Tibial artery (tissue), 4 donors: Measurements from ENCODE around the gene SMC3.

Experiments
- DNase-seq, 2 donors: peaks; one replicate each; pipeline ENCODE4 v3.0.0-alpha.2; 2019
- H3K27ac ChIP-seq, 2 donors: fragments of 200-600 bp; sonication (generic) in 1 of 2; 1 replicate in 1 of 2; 2 replicates in 1 of 2; pipeline ENCODE4 v1.5.1; 2018 to 2019; ENCODE audit warnings: mild to moderate bottlenecking in 1 of 2
- H3K27me3 ChIP-seq, 2 donors: fragments of 200-600 bp; sonication (generic) in 1 of 2; one replicate each; pipeline versions ENCODE4 v1.5.1 to v1.6.0; 2016 to 2019
- H3K36me3 ChIP-seq, 3 donors: fragments of 200-600 bp; sonication (generic) in 2 of 3; one replicate each; pipeline ENCODE4 v1.5.1; 2016 to 2019; ENCODE audit warnings: mild to moderate bottlenecking in 2 of 3
- H3K4me1 ChIP-seq, 4 donors: fragments of 200-600 bp; sonication (generic) in 2 of 4; 1 replicate in 3 of 4; 2 replicates in 1 of 4; pipeline ENCODE4 v1.5.1; 2016 to 2019
- H3K4me3 ChIP-seq, 2 donors: fragments of 200-600 bp; sonication (generic) in 1 of 2; 1 replicate in 1 of 2; 2 replicates in 1 of 2; pipeline ENCODE4 v1.5.1; 2018 to 2019; ENCODE audit warnings: mild to moderate bottlenecking in 2 of 2
- H3K9me3 ChIP-seq, 3 donors: fragments of 200-600 bp; sonication (generic) in 1 of 3; one replicate each; pipeline ENCODE4 v1.5.1; 2016 to 2019
- intact Hi-C: fragments of 100-400 bp; cut with DNase I; formaldehyde crosslinking; loops from one replicate; pipeline ENCODE4 v1.15.0; 2023; ENCODE audit warnings: low total_unique reads
- TF ChIP-seq, protein P1 (sequence below), 2 experiments: fragments of 200-600 bp in 1 of 2; fragments of 450-650 bp in 1 of 2; IDR thresholded peaks; one replicate each; pipeline ENCODE4 v1.5.1; 2017 to 2019; ENCODE audit warnings: antibody characterized with exemption in 2 of 2, mild to moderate bottlenecking in 1 of 2, moderate library complexity in 1 of 2

SMC3 gene

GRCh38 chr10:110571093-110571743 is 3.7 kb downstream of the SMC3 start:
- Histone ChIP-seq H3K36me3 (peaks cover 0 to 8% (median 0%) of the 10 kb centered on the region in 3 donors), H3K4me1 (peaks cover 0 to 60% (median 28%) of the 10 kb centered on the region in 4 donors), H3K9me3 (no peaks in the 10 kb centered on the region), H3K4me3 (no peak overlapping the region), H3K27me3 (no peaks in the 10 kb centered on the region), H3K27ac (no peak overlapping the region)
- intact Hi-C loops: no loop called here
- no peak for DNase-seq
- TF ChIP-seq, protein P1, sequence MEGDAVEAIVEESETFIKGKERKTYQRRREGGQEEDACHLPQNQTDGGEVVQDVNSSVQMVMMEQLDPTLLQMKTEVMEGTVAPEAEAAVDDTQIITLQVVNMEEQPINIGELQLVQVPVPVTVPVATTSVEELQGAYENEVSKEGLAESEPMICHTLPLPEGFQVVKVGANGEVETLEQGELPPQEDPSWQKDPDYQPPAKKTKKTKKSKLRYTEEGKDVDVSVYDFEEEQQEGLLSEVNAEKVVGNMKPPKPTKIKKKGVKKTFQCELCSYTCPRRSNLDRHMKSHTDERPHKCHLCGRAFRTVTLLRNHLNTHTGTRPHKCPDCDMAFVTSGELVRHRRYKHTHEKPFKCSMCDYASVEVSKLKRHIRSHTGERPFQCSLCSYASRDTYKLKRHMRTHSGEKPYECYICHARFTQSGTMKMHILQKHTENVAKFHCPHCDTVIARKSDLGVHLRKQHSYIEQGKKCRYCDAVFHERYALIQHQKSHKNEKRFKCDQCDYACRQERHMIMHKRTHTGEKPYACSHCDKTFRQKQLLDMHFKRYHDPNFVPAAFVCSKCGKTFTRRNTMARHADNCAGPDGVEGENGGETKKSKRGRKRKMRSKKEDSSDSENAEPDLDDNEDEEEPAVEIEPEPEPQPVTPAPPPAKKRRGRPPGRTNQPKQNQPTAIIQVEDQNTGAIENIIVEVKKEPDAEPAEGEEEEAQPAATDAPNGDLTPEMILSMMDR (IDR thresholded peaks at IDR 0.05): no peak

DNA sequence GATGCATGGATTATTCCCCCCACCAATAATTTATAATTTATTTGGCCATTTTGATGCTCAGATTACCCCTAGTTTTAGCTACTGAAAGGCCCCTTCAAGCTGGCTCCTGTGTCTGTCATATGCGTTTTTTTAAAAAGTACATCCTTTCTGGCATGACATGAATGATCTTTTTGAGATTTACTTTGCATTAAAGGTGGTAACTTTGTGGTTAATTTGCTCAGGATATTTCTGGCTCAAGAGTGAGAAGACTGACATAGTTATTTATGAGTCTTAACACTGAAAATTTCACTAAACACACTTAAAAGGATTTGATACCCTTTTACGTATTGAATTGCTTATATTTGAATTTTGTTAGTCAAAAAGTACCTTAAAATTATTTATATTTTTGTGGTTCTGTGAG is 5.4 kb downstream of the SMC3 start:
- no peak overlapping the region for H3K27ac ChIP-seq
- no peaks in the 10 kb centered on the region for H3K27me3 ChIP-seq
- intact Hi-C loops: no loop called here
- no peak for DNase-seq
- peaks cover 2 to 14% (median 6%) of the 10 kb centered on the region in 3 donors for H3K36me3 ChIP-seq
- peaks cover 0 to 61% (median 24%) of the 10 kb centered on the region in 4 donors for H3K4me1 ChIP-seq
- H3K4me3 ChIP-seq: no peak overlapping the region
- TF ChIP-seq, protein P1 (IDR thresholded peaks at IDR 0.05): no peak
- no peaks in the 10 kb centered on the region for H3K9me3 ChIP-seq

- TF ChIP-seq, protein P1 (IDR thresholded peaks at IDR 0.05): no peak
- no peak for DNase-seq
- Histone ChIP-seq H3K4me1 (peaks cover 0 to 52% (median 15%) of the 10 kb centered on the region in 4 donors), H3K9me3 (no peaks in the 10 kb centered on the region), H3K36me3 (peaks cover 13 to 29% (median 18%) of the 10 kb centered on the region in 3 donors), H3K27me3 (no peaks in the 10 kb centered on the region), H3K27ac (no peak overlapping the region), H3K4me3 (no peak overlapping the region)
- intact Hi-C loops: no loop called here
Measured at GRCh38 chr10:110574420-110574819, 6.9 kb downstream of the SMC3 start.

GRCh38 chr10:110576220-110576619 is 8.7 kb downstream of the SMC3 start:
- Histone ChIP-seq H3K27ac (no peak overlapping the region), H3K36me3 (peaks cover 22 to 47% (median 32%) of the 10 kb centered on the region in 3 donors), H3K27me3 (no peaks in the 10 kb centered on the region), H3K4me3 (no peak overlapping the region), H3K4me1 (peaks cover 0 to 34% (median 6%) of the 10 kb centered on the region in 4 donors), H3K9me3 (no peaks in the 10 kb centered on the region)
- intact Hi-C loops: no loop called here
- TF ChIP-seq, protein P1 (IDR thresholded peaks at IDR 0.05): no peak
- no peak for DNase-seq

DNA sequence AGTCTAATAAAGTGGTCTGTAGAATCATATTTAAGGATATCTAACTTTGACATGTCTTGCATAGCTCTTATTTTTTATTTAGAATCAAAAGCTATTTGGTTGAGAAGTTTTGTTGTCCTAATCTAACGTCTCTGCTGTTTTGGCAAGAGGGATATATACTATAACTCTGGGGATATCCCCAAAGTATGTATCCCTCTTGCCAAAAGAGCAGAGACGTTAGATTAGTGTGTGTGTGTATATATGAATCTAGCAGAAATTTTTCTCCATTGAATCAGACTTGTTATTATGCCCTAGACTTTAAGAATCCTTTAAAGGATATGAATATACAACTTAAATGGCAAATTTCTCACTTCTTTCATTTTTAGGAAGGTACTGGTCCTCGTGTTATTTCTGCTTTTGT is 9.6 kb downstream of the SMC3 start:
- H3K27ac ChIP-seq: no peak overlapping the region
- intact Hi-C loops: no loop called here
- peaks cover 31 to 54% (median 40%) of the 10 kb centered on the region in 3 donors for H3K36me3 ChIP-seq
- H3K9me3 ChIP-seq: no peaks in the 10 kb centered on the region
- no peak for DNase-seq
- TF ChIP-seq, protein P1 (IDR thresholded peaks at IDR 0.05): no peak
- no peaks in the 10 kb centered on the region for H3K27me3 ChIP-seq
- no peak overlapping the region for H3K4me3 ChIP-seq
- H3K4me1 ChIP-seq: peaks cover 0 to 26% (median 6%) of the 10 kb centered on the region in 4 donors
